Stimulated activated naive CD8-positive, alpha-beta T cell treated with anti-CD3 and anti-CD28 coated beads, Interleukin-15, Interleukin-2, amounts not matched to agents 100 ng/mL and 50 ng/mL, for 24 hours (primary cell): ENCODE results near the gene ALDH1A3.

Source experiments
- H3K27ac Mint-ChIP-seq: one replicate; pipeline ENCODE4 v1.8.0; 2021; ENCODE audit warnings: mild to moderate bottlenecking, mixed read lengths
- H3K27me3 Mint-ChIP-seq: one replicate; pipeline ENCODE4 v1.8.0; 2021; ENCODE audit warnings: mixed read lengths
- H3K36me3 Mint-ChIP-seq: one replicate; pipeline ENCODE4 v1.8.0; 2021; ENCODE audit warnings: low read depth, mixed read lengths
- H3K4me1 Mint-ChIP-seq: one replicate; pipeline ENCODE4 v1.8.0; 2021; ENCODE audit warnings: low read depth, mixed read lengths
- H3K4me3 Mint-ChIP-seq: one replicate; pipeline ENCODE4 v1.8.0; 2021; ENCODE audit warnings: mild to moderate bottlenecking, mixed read lengths
- H3K9me3 Mint-ChIP-seq: one replicate; pipeline ENCODE4 v1.8.0; 2021; ENCODE audit warnings: mixed read lengths

The ALDH1A3 gene

DNA sequence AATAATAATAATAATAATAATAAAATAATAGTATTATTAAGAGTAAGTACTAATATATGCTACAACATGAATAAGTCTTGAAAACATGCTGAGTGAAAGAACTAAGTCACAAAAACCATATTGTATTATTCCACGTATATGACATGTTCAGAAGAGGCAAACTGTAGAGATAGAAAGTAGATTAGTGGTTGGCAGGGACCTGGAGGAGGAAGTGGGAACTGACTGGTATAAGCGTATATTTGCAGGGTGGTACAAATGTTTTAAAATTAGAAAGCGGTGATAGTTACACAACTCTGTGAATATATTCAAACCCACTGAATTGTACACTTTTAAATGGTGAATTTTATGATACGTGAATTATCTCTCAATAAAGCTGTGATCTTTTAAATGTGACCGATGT lies 72.3 kb downstream of the ALDH1A3 start:
- Mint-ChIP-seq H3K27me3 (peaks cover 7% of the 10 kb centered on the region), H3K9me3 (peaks cover 4% of the 10 kb centered on the region), H3K4me1 (no peaks in the 10 kb centered on the region), H3K27ac (no peak overlapping the region), H3K36me3 (no peaks in the 10 kb centered on the region), H3K4me3 (no peak overlapping the region)

- no peak overlapping the region for H3K27ac Mint-ChIP-seq
- H3K27me3 Mint-ChIP-seq: peaks cover 5% of the 10 kb centered on the region
- no peaks in the 10 kb centered on the region for H3K4me1 Mint-ChIP-seq
- H3K4me3 Mint-ChIP-seq: no peak overlapping the region
- H3K36me3 Mint-ChIP-seq: no peaks in the 10 kb centered on the region
- H3K9me3 Mint-ChIP-seq: peaks cover 4% of the 10 kb centered on the region
These were observed 72.9 kb downstream of the ALDH1A3 start for GRCh38 chr15:100952566-100952965.

DNA sequence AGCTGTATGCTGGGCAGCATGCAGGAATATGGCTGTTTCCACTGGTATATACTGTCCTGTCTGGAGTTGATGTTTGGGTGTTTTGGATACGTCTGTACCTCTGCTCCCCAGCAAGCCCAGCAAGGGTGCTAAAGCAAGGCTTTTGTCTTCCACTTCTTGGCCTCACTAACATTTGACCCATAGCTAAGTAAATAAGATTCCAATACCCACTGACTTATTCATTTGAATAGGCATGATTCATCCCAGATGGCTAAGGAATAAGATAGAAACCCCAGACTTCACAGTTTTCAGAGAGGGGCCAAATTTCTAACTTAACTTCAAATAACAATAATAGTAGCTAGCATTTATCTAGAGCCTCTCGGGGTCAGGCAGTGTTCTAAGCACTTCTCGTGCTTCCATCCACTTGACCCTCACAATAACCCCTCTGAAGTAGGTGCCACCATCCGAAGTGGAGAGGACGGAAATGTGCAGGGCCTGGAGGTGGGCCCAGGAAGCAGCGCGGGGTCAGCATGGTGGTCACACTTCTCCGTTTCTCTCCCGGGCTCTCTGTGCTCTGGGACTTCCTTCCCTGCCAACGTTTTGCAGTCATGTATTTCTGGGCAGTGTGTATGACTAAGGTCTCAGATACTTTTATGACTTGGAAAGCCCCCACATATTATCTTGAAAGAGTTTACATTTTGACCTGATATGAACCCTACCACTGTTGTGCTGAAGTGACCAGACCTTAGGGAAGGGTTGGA lies 78.9 kb downstream of the ALDH1A3 start:
- H3K9me3 Mint-ChIP-seq: no peaks in the 10 kb centered on the region
- H3K4me3 Mint-ChIP-seq: no peak overlapping the region
- peaks cover 6% of the 10 kb centered on the region for H3K27me3 Mint-ChIP-seq
- H3K27ac Mint-ChIP-seq: no peak overlapping the region
- no peaks in the 10 kb centered on the region for H3K36me3 Mint-ChIP-seq
- H3K4me1 Mint-ChIP-seq: no peaks in the 10 kb centered on the region

DNA sequence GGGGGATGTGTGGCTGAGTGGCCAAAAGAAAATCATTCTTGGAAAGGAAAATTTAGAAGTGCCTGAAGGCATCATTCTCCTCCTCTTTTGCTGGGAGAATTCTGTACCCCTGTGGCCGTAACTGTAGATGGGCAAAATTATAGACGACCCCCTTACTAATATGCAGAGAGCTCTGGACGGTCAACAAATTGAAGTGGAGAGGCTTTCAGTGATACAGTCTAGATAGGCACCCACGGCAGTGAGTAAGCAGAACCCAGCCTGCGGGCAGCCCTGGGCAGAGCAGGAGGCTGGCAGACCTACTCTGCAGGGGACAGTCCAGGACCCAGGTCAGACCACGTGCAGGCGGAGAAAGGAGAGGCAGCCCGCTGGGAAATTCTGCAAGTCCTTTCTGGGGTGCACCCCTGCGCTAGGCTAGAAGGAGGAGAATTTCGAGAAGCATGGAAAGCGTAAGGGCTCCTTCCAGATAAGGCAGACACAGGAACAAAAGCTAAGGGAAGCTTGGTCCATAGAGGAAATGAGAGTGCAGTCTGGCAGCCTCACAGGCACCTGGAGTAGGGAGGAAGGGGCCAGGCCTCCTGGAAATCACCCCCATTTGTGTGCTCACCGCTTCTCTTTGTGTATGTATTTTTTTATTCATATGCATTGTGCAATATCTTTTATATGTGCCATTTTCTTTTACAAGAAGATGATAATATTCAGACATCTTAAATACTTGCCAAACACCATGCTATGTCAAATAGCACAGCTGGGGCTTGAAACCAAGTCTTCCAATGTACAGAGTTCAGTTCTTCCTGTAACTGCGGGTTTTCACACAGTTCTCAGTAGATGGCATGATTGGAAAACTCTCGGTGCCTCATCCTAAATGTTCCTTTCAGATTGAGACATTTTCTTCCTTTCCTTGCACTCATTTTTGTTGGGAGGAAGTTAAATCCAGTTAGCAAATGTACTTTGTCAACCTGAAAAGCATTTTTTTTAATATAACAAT lies 79.7 kb downstream of the ALDH1A3 start:
- Mint-ChIP-seq H3K9me3 (no peaks in the 10 kb centered on the region), H3K4me3 (no peak overlapping the region), H3K27me3 (peaks cover 6% of the 10 kb centered on the region), H3K4me1 (no peaks in the 10 kb centered on the region), H3K36me3 (no peaks in the 10 kb centered on the region), H3K27ac (no peak overlapping the region)
